Stimulated activated CD8-positive, alpha-beta memory T cell treated with anti-CD3 and anti-CD28 coated beads, Interleukin-7, amount 100 ng/mL, for 1 hour (primary cell): ENCODE results near the gene ACSBG1.

ENCODE experiments used
- DNase-seq, 2 donors: peaks; one replicate each; pipeline ENCODE4 v3.0.0-alpha.2; 2020; ENCODE audit warnings: low read depth in 2 of 2

The ACSBG1 gene

DNA sequence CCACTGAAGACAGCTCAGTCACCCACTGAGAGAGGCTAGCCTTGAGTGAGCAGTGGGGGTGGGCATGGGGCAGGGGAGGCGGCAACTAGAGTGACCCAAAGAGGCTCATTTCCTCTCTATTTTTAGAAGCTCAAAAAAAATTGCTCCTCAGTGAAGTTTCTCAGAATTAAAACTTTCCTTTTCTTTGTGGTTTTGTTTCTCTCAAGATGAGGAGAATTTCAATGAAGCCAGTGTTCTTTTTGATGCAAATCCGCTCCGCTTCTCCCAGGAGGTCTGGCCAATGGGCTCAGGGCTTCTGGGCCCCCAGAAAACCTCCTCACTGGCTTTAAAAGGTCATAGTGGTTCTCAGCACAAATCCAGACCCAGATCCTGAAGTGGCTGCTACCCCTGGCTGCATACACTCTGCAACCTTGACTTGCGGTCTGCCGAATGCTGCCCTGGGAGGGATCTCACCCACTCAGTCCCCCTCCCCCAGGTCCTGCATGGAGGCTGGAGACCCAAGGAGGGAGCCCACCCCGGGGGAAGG is at the start of gene ACSBG1:
TSS of gene ACSBG1 (minus strand) at position 51 of the 526 bp plus-strand sequence. CDS start 64 bp downstream, outside the sequence.
- DNase-seq = no peak

DNA sequence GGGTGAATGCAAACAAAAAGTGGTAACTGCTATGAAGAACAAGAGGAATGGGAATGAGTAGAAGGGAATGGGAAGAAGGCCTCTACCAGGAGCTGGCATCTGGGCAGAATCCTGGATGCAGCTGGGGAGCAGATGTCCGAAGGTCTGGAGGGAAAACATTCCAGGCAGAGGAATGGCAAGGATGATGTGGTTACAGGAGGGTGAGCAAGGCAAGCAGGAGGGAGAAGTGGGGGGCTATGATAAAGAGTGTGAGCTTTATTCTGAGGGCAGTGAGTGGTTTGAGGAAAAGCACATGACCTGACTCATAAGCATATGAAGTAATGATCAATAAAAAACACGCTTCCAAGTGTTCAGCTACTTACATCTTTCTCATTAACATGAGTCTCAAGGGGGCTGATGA is 48.0 kb upstream of the ACSBG1 start:
- DNase-seq = no peak

DNA sequence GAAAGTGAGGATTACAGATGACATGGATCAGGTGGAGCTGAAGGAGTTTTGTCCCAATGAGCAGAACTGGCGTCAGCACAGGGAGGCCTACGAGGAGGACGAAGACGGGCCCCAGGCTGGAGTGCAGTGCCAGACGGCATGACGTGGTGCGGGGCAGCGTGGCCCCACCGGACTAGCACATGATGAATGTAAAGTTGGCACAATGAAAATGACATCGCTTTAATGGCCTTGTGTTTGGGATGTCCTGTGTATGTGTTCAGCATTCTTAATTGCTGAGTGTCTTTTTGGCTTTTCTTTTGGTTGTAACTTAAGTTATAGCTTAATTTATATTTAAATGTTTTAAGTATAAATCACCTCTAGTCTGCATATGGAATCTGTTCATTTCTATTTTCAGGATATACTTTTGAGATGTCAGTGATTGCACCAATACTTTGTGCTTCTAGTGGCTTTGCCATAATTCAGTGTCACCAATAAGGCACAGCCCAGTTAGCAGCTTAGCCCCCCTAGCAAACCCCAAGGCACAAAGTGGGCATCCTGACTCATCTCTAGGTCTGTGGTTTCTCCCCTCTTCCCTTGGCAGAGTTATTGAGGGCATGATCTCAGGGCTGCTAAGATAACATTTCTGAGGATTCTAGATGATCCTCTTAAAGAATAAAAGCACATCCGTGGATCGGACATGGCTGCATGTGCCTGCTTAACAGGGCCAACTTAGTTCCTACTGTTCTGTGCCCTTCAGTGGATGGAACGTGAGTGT is 46.1 kb upstream of the ACSBG1 start:
- DNase-seq = no peak

GRCh38 chr15:78276064-78276943 is 41.9 kb upstream of the ACSBG1 start:
- no peak for DNase-seq

- DNase-seq = no peak
Observed at GRCh38 chr15:78274994-78275393, 40.6 kb upstream of the ACSBG1 start.

DNA sequence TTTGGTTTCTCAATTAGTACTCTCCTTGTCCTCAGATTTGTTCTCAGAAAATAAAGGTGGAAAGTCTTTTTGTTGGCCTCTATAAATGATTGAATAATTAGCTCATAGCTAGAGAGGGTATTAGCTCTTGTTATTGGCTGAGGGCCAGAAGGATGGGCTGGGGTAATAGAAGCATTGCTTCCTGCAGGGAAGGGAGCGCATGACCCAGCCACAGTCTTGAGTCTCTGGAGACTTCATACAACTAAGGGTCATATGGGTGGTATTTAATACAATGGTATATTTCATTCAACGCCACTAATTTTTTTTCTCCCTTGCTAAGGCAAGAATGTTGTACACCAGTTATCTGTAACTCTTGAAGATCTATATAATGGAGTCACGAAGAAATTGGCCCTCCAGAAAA is 38.4 kb upstream of the ACSBG1 start:
- no peak for DNase-seq

DNA sequence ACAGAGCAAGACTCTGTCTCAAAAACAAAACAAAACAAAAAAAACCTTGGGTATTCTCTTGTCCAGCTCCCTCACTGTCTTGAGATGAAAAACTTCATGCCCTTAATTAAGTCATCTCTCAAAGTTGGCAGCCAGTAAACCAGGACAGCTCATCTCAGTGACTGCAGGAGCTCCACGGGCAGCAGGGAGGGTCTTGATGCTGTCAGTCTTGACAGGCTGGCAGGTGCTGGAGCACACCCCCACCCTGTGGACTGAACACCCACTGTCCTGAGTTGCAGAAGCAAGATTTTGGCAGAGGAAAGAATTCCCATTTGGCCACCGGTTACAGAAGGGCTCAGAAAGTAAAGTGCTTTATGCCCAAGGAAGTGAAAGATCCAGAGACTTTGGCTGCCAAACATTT is 38.0 kb upstream of the ACSBG1 start:
- no peak for DNase-seq

DNA sequence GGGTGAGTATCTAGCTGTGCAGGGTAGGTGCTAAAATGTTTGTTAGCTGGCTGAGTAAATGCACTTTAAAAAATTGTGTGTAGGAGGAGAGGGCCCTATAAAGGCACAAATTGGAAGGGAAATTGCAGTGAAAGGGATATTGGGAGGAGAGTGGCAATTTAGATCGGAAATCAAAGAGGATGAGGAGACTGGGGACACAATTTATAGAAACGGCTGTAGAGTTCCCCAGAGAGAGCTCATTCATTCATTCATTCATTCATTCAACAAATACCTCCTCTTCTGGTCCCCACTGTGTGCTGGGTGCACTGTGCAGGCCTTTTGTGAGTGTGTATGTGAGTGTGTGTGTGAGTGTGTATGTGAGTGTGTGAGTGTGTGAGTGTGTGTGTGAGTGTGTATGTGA is 32.4 kb upstream of the ACSBG1 start:
- DNase-seq = no peak

GRCh38 chr15:78266229-78266628 is 31.9 kb upstream of the ACSBG1 start:
- no peak for DNase-seq

DNA sequence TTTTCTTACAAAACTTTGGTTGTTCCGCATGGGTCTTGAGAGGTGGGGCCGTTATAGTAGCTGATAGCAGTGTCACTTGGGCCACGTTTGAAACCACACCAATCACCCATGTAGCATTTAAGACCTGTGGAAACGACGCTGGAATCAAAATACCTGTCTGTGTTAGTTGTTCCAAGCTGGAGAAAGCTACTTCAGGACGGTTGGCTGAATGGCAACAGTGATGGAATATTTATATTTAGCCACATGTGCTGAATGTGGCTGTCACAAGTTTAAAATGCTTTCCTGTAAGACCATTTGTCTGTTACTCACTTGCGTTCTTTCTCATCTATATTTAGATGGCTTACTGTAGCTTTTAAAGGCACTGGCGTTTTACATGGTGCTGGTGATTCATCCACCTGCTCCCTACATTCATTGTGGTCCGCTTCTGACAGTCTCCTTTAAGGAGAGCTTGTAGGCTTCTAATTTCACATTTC is 31.4 kb upstream of the ACSBG1 start:
- no peak for DNase-seq

- no peak for DNase-seq
Observed at GRCh38 chr15:78265137-78265460, 30.7 kb upstream of the ACSBG1 start.

- DNase-seq = peak; percentile 14 to 32
Observed at GRCh38 chr15:78264304-78265136, 30.2 kb upstream of the ACSBG1 start, which contains the start of gene DNAJA4. TSS of gene DNAJA4 (plus strand) at chr15:78264562. CDS start at chr15:78264764, 202 bp downstream.

DNA sequence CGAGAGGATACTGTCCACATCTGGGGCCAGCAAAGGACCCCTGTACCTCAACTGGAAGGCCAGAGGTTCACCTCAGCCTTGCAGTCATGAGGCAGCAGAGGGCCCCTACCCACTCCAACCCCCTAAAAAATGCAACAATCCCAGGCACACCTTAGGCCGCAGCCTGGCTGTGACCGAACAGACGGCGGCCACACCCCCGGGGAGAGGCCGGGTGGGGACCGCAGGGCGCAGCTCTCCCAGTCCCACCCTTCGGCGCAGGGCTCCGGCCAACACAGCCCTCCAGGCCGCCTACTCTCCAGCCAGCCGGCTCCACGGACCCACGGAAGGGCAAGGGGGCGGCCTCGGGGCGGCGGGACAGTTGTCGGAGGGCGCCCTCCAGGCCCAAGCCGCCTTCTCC is 29.5 kb upstream of the ACSBG1 start:
- no peak for DNase-seq

GRCh38 chr15:78263351-78263781 is 29.0 kb upstream of the ACSBG1 start:
- DNase-seq = no peak

DNA sequence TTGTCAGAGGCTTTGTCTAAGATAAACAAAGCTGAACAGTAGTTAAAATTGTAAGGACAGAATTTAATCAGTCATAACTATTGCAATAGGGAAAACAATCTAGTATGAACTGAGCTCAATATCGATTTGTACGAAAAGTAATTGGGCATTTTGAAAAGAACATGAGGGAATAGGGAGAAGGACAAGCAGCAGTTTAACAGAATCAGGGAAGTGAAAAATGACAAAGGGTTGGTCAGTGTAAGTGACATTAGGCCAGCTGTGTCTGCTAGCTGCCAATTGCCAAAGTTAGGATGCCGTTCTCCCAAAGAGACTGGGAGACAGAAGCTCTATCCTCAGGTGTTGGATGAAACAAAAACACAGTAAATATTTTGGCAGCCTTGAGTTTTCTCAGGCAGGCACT is 26.7 kb upstream of the ACSBG1 start:
- no peak for DNase-seq

GRCh38 chr15:78260489-78260888 is 26.1 kb upstream of the ACSBG1 start:
- DNase-seq = no peak

GRCh38 chr15:78259232-78259631 is 24.9 kb upstream of the ACSBG1 start:
- no peak for DNase-seq

DNA sequence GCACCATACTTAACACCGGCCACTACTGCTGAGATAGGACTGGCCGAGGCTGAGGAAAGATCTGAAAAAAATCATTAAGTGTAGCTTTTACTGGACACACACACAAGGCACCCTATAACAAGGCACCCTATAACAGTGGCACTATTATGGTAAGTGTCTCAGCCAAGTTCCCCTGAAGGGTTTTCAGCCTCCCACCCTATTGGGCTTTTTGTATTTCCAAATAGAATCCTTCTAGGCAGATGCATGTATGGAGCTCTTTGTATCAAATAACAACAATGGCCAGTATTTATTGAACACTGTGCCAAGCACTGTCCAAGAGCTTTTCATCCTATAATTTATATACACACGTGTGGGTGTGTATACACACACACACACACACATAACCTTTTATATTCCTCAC is 23.3 kb upstream of the ACSBG1 start:
- DNase-seq = no peak

DNA sequence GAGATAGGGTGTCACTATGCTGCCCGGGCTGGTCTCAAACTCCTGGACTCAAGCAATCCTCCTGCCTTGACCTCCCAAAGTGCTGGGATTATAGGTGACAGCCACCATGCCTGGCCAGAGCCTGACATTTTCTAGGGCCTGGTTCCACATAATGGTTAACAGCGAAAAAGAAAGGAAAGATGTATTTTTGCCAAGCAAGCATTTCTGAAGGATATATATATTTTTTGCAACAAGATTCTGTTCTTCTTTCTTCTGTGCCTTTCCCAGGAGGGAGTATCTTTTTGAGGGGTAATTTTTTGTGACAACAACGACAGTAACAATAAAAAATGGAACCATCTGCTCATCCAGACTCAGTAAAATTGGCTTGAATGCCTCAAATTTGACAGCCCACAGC is 21.7 kb upstream of the ACSBG1 start:
- DNase-seq = no peak

- no peak for DNase-seq
Observed at GRCh38 chr15:78255421-78256043, 21.2 kb upstream of the ACSBG1 start.

GRCh38 chr15:78251136-78251535 is 16.8 kb upstream of the ACSBG1 start:
- DNase-seq = no peak
